NCI-H1417 treated with DMSO at 0.1 percent for 48 hours (cell line): ENCODE data around the gene SUPT20HL1.
"Not testable (repeated sequence)": the region's sequence is repeated elsewhere in the genome, so short reads cannot be mapped to it uniquely, and the experiment has no call there.

Source experiments
- DNase-seq: peaks from one replicate; lab custom pipeline; 2025; lab: John Stamatoyannopoulos, UW

The SUPT20HL1 gene

GRCh38 chrX:24360272-24360671 is at the start of gene SUPT20HL1:
SUPT20HL1 (plus strand) TSS chrX:24360639; CDS start chrX:24362761, 2,122 bp downstream.
- DNase-seq, result no peak

- not testable (repeated sequence) for DNase-seq
These were observed 49.5 kb upstream of the SUPT20HL1 start for GRCh38 chrX:24310916-24311315.

GRCh38 chrX:24311507-24312248 is 48.8 kb upstream of the SUPT20HL1 start:
- not testable (repeated sequence) for DNase-seq

- DNase-seq, result not testable (repeated sequence)
These were observed 48.2 kb upstream of the SUPT20HL1 start for GRCh38 chrX:24312249-24312607.

- no peak for DNase-seq
These were observed 46.3 kb upstream of the SUPT20HL1 start, which contains the start of gene SUPT20HL2 for GRCh38 chrX:24314019-24314635. SUPT20HL2 (minus strand) TSS chrX:24314069; CDS start chrX:24313315, 754 bp downstream.

- no peak for DNase-seq
These were observed 44.3 kb upstream of the SUPT20HL1 start for GRCh38 chrX:24316111-24316510.

GRCh38 chrX:24317567-24317966 is 42.9 kb upstream of the SUPT20HL1 start:
- no peak for DNase-seq

- DNase-seq, result no peak
These were observed 38.6 kb upstream of the SUPT20HL1 start for GRCh38 chrX:24321741-24322395.

GRCh38 chrX:24325231-24325630 is 35.2 kb upstream of the SUPT20HL1 start:
- DNase-seq, result no peak

GRCh38 chrX:24332878-24333277 is 27.6 kb upstream of the SUPT20HL1 start:
- DNase-seq, result no peak

- no peak for DNase-seq
These were observed 27.1 kb upstream of the SUPT20HL1 start for GRCh38 chrX:24333371-24333770.

GRCh38 chrX:24334461-24334860 is 26.0 kb upstream of the SUPT20HL1 start:
- DNase-seq, result no peak

- DNase-seq, result no peak
These were observed 24.6 kb upstream of the SUPT20HL1 start for GRCh38 chrX:24335871-24336270.

- DNase-seq, result no peak
These were observed 20.5 kb upstream of the SUPT20HL1 start for GRCh38 chrX:24339911-24340310.

GRCh38 chrX:24340501-24340900 is 19.9 kb upstream of the SUPT20HL1 start:
- DNase-seq, result no peak

GRCh38 chrX:24341795-24342194 is 18.6 kb upstream of the SUPT20HL1 start:
- no peak for DNase-seq

GRCh38 chrX:24343719-24344118 is 16.7 kb upstream of the SUPT20HL1 start:
- DNase-seq, result no peak

- no peak for DNase-seq
These were observed 12.6 kb upstream of the SUPT20HL1 start for GRCh38 chrX:24347881-24348280.

GRCh38 chrX:24350217-24350616 is 10.2 kb upstream of the SUPT20HL1 start:
- no peak for DNase-seq

- no peak for DNase-seq
These were observed 5.3 kb upstream of the SUPT20HL1 start for GRCh38 chrX:24355095-24355494.

- no peak for DNase-seq
These were observed 3.3 kb upstream of the SUPT20HL1 start for GRCh38 chrX:24357106-24357505.

- not testable (repeated sequence) for DNase-seq
These were observed 1.8 kb downstream of the SUPT20HL1 start for GRCh38 chrX:24362089-24362745.
